ENCODE results near the gene SEC24A.
"Not testable (repeated sequence)": the region's sequence is repeated elsewhere in the genome, so short reads cannot be mapped to it uniquely, and the experiment has no call there.

The SEC24A gene

DNA sequence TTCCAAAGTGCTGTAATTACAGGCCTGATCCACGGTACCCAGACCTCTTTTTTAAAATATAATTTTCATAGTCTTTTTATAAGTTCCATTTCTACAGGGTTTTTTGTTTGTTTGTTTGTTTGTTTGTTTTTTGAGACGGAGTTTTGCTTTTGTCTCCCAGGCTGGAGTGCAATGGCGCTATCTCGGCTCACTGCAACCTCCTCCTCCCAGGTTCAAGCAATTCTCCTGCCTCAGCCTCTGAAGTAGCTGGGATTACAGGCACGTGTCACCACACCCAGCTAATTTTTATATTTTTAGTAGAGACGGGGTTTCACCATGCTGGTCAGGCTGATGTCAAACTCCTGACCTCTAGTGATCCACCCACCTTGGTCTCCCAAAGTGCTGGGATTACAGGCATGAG, 2.1 kb downstream of the SEC24A start:
- DNase-seq (ENCODE audit: low read depth): not testable (repeated sequence)

- DNase-seq (ENCODE audit: low read depth): no peak
Measured at GRCh38 chr5:134651531-134651930, 2.9 kb downstream of the SEC24A start.

DNA sequence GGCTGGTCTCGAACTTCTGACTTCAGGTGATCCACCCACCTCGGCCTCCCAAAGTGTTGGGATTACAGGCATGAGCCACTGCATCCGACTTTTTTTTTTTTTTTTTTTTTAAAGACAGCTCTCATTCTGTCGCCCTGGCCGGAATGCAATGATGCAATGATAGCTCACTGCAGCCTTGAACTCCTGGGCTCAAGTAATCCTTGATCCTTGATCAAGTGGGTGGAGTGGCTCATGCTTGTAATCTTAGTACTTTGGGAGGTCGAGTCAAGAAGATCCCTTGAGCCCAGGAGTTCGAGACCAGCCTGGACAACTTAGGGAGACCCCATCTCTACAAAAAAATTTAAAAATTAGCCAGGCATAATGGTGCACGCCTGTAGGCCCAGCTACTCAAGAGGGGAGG, 8.1 kb downstream of the SEC24A start:
- DNase-seq (ENCODE audit: low read depth): no peak

- DNase-seq (ENCODE audit: low read depth): no peak
Measured at GRCh38 chr5:134659456-134659855, 10.9 kb downstream of the SEC24A start.

- no peak for DNase-seq (ENCODE audit: low read depth)
Measured at GRCh38 chr5:134659922-134660321, 11.3 kb downstream of the SEC24A start.

GRCh38 chr5:134662971-134663370, 14.4 kb downstream of the SEC24A start:
- DNase-seq (ENCODE audit: low read depth): no peak

DNA sequence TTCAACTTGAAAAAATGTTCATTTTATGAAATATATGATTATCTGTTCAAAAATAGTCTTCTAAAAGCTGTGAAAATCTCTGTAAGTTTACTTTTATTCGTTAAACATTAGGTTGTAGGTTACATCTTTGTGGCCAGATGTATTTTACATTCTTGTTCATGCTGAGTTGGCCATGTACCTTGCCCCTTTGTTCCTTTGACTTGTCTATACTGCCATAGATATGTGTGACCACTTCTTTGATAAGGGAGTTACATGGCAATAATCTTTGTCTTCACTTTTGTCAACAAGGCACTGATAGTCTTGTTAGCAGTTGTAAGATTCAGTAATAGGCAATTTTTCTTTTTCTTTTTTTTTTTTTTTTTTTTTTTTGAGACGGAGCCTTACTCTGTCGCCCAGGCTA, 15.9 kb downstream of the SEC24A start:
- DNase-seq (ENCODE audit: low read depth): no peak

GRCh38 chr5:134673546-134673945, 25.0 kb downstream of the SEC24A start:
- not testable (repeated sequence) for DNase-seq (ENCODE audit: low read depth)

DNA sequence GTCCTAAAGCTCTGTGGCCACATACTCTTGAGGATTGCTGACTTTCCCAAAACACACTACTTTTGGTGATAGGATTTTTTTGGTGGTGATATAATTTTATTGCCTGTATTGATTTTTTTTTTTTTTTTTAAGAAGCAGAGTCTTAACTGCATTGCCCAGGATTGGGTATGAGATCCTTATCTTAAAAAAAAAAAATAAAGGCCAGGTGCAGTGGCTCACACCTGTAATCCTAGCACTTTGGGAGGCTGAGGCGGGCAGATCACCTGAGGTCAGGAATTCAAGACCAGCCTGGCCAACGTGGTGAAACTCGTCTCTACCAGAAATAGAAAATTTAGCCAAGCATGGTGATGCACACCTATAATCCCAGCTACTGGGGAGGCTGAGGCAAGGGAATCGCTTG, 28.8 kb downstream of the SEC24A start:
- not testable (repeated sequence) for DNase-seq (ENCODE audit: low read depth)

- DNase-seq (ENCODE audit: low read depth): not testable (repeated sequence)
Measured at GRCh38 chr5:134690144-134690543, 41.6 kb downstream of the SEC24A start.

DNA sequence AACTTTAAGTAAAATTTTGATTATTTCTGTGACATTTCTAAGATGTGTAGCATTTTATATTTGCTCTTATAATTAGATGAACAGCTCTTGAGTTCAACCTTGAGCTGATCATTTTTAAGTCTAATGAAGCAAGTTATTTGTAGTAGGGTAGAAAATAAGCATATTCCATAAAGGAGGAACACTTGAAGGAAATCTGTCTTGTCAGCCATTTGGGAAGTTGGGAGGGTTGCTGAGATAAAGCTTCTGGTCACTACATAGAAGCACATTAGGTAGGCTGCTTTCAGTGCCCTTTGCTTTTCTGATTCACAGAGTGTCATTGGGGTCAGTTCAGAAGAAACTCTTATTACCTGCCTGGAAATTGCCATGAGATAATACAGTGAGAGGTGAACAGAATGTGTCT, 44.1 kb downstream of the SEC24A start:
- DNase-seq (ENCODE audit: low read depth): no peak

- DNase-seq (ENCODE audit: low read depth): no peak
Measured at GRCh38 chr5:134708301-134708700, 59.7 kb downstream of the SEC24A start.

DNA sequence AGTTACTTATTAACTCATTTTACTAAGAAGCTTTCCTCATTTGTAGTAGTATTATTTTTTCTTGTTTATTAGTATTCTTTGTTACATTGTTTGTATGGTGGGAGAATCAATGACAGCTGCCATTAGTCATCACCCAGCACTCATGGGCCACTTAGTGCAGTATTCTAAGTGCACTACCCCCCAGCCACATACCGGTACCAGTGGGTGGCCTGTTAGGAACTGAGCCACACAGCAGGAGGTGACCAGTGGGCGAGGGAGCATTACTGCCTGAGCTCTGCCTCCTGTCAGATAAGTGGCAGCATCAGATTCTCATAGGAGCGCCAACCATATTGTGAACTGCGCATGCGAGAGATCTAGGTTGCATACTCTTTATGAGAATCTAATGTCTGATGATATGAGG, 65.5 kb downstream of the SEC24A start:
- DNase-seq (ENCODE audit: low read depth): no peak

DNA sequence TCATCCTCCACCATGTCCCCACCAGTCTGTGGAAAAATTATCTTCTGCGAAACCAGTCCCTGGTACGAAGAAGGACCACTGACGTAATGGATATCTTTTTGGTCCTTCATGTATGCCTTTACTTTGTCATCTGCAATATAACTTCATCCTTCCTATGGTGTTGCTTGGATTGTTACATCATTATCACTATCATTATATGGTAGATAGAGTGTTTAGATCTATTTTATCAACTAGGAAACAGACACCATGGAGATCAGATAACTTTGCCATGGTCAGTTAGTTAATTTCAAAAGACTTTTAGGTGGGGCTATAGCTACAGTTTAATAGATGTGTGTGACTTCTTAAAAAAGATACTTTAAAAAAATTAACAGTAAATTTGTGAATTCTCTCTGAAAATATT, 66.0 kb downstream of the SEC24A start:
- no peak for DNase-seq (ENCODE audit: low read depth)

DNA sequence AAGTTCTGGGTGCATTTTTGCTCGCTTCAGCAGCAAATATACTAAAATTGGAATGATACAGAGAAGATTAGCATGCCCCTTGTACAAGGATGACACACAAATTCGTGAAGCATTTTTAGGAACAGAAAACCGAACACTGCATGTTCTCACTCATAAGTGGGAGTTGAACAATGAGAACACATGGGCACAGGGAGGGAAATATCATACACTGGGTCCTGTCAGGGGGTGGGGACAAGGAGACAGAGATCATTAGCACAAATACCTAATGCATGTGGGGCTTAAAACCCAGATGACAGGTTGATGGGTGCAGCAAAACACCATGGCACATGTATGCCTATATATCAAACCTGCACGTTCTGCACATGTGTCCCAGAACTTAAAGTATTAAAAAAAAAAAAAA, 66.9 kb downstream of the SEC24A start:
- DNase-seq (ENCODE audit: low read depth): not testable (repeated sequence)

GRCh38 chr5:134724872-134725271, 76.3 kb downstream of the SEC24A start:
- no peak for DNase-seq (ENCODE audit: low read depth)

DNA sequence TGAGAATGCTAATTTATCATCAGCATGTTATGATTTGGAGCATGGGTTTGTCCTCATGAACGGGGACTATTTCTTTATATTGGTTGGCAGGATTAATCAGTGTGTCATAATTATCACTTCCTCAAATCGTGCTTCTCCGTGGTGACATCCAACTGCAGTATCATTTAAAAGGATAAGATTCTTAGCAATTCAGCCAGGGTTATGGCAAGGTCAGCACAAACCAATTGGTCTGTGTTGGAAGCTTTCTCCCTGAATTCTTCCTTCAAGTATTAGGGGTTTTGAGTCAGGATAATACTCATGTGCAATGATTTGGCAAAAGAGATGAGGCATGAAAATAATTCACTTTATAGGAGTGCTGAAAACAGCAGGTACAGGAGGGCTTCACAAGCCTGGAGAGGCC, 84.2 kb downstream of the SEC24A start:
- DNase-seq (ENCODE audit: low read depth): no peak

DNA sequence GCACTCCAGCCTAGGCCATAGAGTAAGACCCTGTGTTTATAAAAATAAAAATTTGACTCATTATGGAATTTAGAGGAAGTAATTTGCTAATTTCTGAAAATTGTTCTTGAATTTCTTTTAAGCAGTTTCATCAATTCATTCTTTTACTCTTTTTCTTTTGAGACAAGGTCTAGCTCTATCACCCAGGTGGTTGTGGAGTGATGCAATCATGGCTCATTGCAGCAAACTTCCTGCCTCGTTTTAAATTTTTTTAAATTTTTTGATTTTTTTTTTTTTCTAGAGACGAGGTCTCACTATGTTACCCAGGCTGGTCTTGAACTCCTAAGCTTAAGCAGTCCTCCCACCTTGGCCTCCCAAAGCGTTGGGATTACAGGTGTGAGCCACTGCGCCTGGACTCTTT, 86.7 kb downstream of the SEC24A start:
- no peak for DNase-seq (ENCODE audit: low read depth)

DNA sequence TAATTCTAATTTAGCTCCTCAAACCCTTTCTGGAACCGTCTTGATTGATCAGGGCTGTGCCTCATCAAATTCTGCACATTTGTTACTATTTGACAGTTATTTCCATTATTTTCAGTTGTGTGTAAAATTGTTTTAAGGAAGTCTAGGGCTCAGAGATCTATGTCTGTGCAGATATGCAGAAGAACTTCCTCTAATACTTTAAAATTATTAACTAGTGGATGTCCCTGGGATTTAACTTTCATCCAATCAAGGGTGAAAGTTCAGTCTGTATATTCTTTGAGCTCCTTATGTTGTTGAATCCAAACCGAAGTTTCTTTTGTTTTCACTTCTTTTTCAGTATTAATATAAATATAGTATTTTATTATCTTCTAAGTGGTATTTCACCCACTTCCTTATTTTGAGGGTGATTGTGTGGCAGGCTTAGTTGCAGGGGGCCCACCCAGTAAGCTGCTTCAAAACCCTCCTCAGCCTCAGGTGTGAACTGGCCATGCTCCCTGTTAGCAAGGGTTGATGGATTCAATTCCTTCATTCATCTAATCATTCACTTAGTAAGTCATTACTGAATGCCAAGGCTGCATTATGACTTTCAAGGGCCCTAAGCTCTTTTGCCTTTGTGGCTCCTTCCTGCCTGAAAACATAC, 87.7 kb downstream of the SEC24A start:
- no peak for DNase-seq (ENCODE audit: low read depth)

GRCh38 chr5:134738133-134738962, 89.8 kb downstream of the SEC24A start, which contains the start of gene CAMLG:
TSS of gene CAMLG (plus strand) at chr5:134738548. CDS start at chr5:134738621, 73 bp downstream.
- peak; percentile 95 for DNase-seq (ENCODE audit: low read depth)

DNA sequence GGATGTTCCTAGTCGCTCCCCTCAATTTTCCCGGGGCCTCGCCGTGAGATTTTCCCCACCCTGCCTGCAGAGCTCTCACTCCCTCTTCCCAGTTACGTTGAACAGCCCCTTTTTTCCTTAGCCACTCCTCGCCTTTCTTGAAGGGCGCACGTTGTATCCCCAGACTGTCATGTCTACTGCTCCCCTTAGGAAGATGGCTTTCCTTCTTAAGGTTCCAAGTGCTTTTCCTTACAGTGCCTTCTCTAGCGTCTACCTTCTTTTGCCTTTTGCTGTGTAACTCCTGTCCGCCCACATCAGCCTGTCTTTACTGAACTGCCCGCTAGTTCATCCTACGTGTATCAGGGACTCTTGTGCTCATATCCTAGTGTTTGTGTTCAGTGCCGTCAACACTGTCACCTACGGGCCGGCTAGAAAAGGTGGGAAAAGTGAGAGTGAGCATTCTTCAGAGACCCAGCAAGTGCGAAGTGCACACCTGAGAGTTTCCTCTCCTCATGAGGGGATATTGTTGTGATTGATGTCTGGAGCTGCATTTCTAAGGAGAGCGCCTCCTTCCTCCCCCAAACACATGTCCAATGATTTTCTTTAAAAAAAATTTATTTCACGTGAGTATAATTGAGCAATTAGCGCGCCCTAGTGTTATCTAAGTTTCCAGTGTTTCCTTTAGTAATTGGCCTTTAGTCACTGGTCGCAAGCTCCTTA, 90.5 kb downstream of the SEC24A start:
- DNase-seq (ENCODE audit: low read depth): peak; percentile 7

DNA sequence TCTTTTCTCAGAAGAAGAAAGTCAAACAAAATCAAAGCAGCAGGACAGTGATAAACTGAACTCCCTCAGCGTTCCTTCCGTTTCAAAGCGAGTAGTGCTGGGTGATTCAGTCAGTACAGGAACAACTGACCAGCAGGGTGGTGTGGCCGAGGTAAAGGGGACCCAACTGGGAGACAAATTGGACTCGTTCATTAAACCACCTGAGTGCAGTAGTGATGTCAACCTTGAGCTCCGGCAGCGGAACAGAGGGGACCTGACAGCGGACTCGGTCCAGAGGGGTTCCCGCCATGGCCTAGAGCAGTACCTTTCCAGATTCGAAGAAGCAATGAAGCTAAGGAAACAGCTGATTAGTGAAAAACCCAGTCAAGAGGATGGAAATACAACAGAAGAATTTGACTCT, 92.5 kb downstream of the SEC24A start:
- DNase-seq (ENCODE audit: low read depth): no peak

GRCh38 chr5:134742134-134742533, 93.5 kb downstream of the SEC24A start:
- no peak for DNase-seq (ENCODE audit: low read depth)

Data from activated T-cell treated with anti-CD3 and anti-CD28 coated beads for 24 hours (primary cell).